Stomach (tissue), 9 donors: ENCODE results near the gene ZNF511. TPM values are rescaled to one million over a fixed set of nuclear protein-coding genes. Genes with fewer than 3 reads are reported as not detected.
"Not testable (repeated sequence)": the region's sequence is repeated elsewhere in the genome, so short reads cannot be mapped to it uniquely, and the experiment has no call there.

Source experiments
- DNase-seq, 2 donors: peaks; one replicate each; pipeline versions ENCODE4 v3.0.0 to v3.0.0-alpha.2; 2013 to 2019
- H3K27ac ChIP-seq, 5 donors: fragments of 200-600 bp in 4 of 5; sonication (generic) in 4 of 5; one replicate each; pipeline ENCODE4 v1.5.1; 2013 to 2019; ENCODE audit warnings: mild to moderate bottlenecking in 1 of 5, moderate library complexity in 1 of 5
- H3K27me3 ChIP-seq, 3 donors: fragments of 200-600 bp; sonication (generic); one replicate each; pipeline ENCODE4 v1.5.1; 2017 to 2019; ENCODE audit warnings: mixed run types in 1 of 3
- H3K36me3 ChIP-seq, 4 donors: fragments of 200-600 bp; sonication (generic); 1 replicate in 3 of 4; 2 replicates in 1 of 4; pipeline ENCODE4 v1.5.1; 2016 to 2019
- H3K4me1 ChIP-seq, 4 donors: fragments of 200-600 bp; sonication (generic); one replicate each; pipeline ENCODE4 v1.5.1; 2016 to 2019
- H3K4me3 ChIP-seq, 4 donors: fragments of 200-600 bp; sonication (generic) in 3 of 4; one replicate each; pipeline ENCODE4 v1.5.1; 2016 to 2019; ENCODE audit warnings: mild to moderate bottlenecking in 1 of 4
- H3K9me3 ChIP-seq, 4 donors: fragments of 200-600 bp; sonication (generic); one replicate each; pipeline ENCODE4 v1.5.1; 2016 to 2019
- CTCF ChIP-seq, 7 experiments: fragments of 450-650 bp in 4 of 7; fragments of 200-600 bp in 3 of 7; sonication (generic) in 3 of 7; IDR thresholded peaks; one replicate each; pipeline ENCODE4 v1.5.1; 2016 to 2019; ENCODE audit warnings: antibody characterized with exemption in 7 of 7, control low read depth in 2 of 7, mild to moderate bottlenecking in 1 of 7
- EP300 ChIP-seq: sonication (generic); formaldehyde crosslinking; IDR thresholded peaks from one replicate; pipeline ENCODE4 v1.6.1; 2017; ENCODE audit warnings: antibody characterized with exemption
- POLR2A ChIP-seq, 4 donors: fragments of 450-650 bp; IDR thresholded peaks; one replicate each; pipeline ENCODE4 v1.6.1; 2016; ENCODE audit warnings: antibody characterized with exemption in 4 of 4, control low read depth in 2 of 4, mild to moderate bottlenecking in 1 of 4, moderate library complexity in 1 of 4
- POLR2AphosphoS5 ChIP-seq, 3 donors: sonication (generic); formaldehyde crosslinking; IDR thresholded peaks; one replicate each; pipeline ENCODE4 v1.6.1; 2016; ENCODE audit warnings: antibody characterized with exemption in 3 of 3
- WGBS, 5 donors: extraction: QIAGEN DNeasy Blood & Tissue Kit in 3 of 5; methylation state at CpG; one replicate each; pipeline versions ENCODE4 v1.1.5 to v1.1.7; 2013 to 2018; 5-methylcytosine and 5-hydroxymethylcytosine counted together
- intact Hi-C: fragments of 100-400 bp; cut with DNase I; formaldehyde crosslinking; loops from one replicate; pipeline ENCODE4 v1.15.1; 2023; ENCODE audit warnings: low total_unique reads
- polyA plus RNA-seq, 3 donors: library from polyadenylated mRNA; stranded (reverse); fragments of 200-250 nt; gene quantifications; one replicate each; pipeline ENCODE4 v1.2.3, GENCODE V29; 2013
- total RNA-seq, 5 donors: library from RNA; depleted of rRNA; stranded (reverse); fragments of >200 nt; gene quantifications; one replicate each; pipeline versions ENCODE4 v1.1.0 to v1.2.3, GENCODE V29; 2014 to 2016
- donor health status: healthy with polysubstance abuse.
- donor health status: Bipolar disorder and iron deficiency.
- donor health status: healthy.

ZNF511 gene
- total and polyA plus RNA-seq, 8 donors: 12.7 to 82.1 (median 55.9) TPM

- Histone ChIP-seq H3K9me3 (no peaks in the 10 kb centered on the region), H3K4me1 (peaks cover 0 to 14% (median 6%) of the 10 kb centered on the region in 4 donors), H3K4me3 (no peak overlapping the region), H3K36me3 (peaks cover 9 to 26% (median 26%) of the 10 kb centered on the region in 4 donors), H3K27ac (no peak overlapping the region), H3K27me3 (peaks cover 0 to 23% (median 7%) of the 10 kb centered on the region in 3 donors)
- WGBS, 5 donors: 80 to 90% (median 86%) methylated on average over 5 of the region's 5 CpGs
- no peak for DNase-seq
- intact Hi-C loops: no loop called here
- TF ChIP-seq POLR2A (IDR thresholded peaks at IDR 0.05) (no peak), POLR2AphosphoS5 (IDR thresholded peaks at IDR 0.05) (no peak), CTCF (IDR thresholded peaks at IDR 0.05) (no peak), EP300 (no peak)
Observed at GRCh38 chr10:133315847-133316246, 7.1 kb downstream of the ZNF511 start.

- H3K27me3 ChIP-seq: peaks cover 0 to 27% (median 7%) of the 10 kb centered on the region in 3 donors
- no peak overlapping the region for H3K27ac ChIP-seq
- TF ChIP-seq POLR2AphosphoS5 (IDR thresholded peaks at IDR 0.05) (no peak), POLR2A (IDR thresholded peaks at IDR 0.05) (no peak), EP300 (no peak), CTCF (IDR thresholded peaks at IDR 0.05) (no peak)
- WGBS, 5 donors: 77 to 94% (median 87%) methylated on average over 5 to 9 of the region's 9 CpGs
- intact Hi-C loops: no loop called here
- H3K4me3 ChIP-seq: no peak overlapping the region
- H3K9me3 ChIP-seq: no peaks in the 10 kb centered on the region
- H3K36me3 ChIP-seq: peaks cover 9 to 22% (median 21%) of the 10 kb centered on the region in 4 donors
- H3K4me1 ChIP-seq: peaks cover 0 to 14% (median 6%) of the 10 kb centered on the region in 4 donors
- no peak for DNase-seq
Observed at GRCh38 chr10:133316266-133316665, 7.6 kb downstream of the ZNF511 start.

GRCh38 chr10:133316732-133317131, 8.0 kb downstream of the ZNF511 start:
- Histone ChIP-seq H3K4me3 (no peak overlapping the region), H3K36me3 (peaks cover 9 to 17% (median 17%) of the 10 kb centered on the region in 4 donors), H3K4me1 (peaks cover 0 to 14% (median 6%) of the 10 kb centered on the region in 4 donors), H3K27me3 (peaks cover 0 to 30% (median 7%) of the 10 kb centered on the region in 3 donors), H3K9me3 (no peaks in the 10 kb centered on the region), H3K27ac (no peak overlapping the region)
- WGBS, 5 donors: 84 to 92% (median 88%) methylated on average over 7 of the region's 7 CpGs
- DNase-seq: no peak
- intact Hi-C loops: no loop called here
- TF ChIP-seq POLR2A (IDR thresholded peaks at IDR 0.05) (no peak), POLR2AphosphoS5 (IDR thresholded peaks at IDR 0.05) (no peak), EP300 (no peak), CTCF (IDR thresholded peaks at IDR 0.05) (no peak)

GRCh38 chr10:133318494-133319127, 9.9 kb downstream of the ZNF511 start:
- DNase-seq: peak; percentile 74 to 87
- H3K9me3 ChIP-seq: no peaks in the 10 kb centered on the region

GRCh38 chr10:133320852-133321422, 12.2 kb downstream of the ZNF511 start:
- H3K4me3 ChIP-seq, H3K36me3 ChIP-seq, H3K9me3 ChIP-seq, H3K27ac ChIP-seq, intact Hi-C loops, DNase-seq: not testable (repeated sequence)
- 87 to 96% (median 93%) methylated on average over 6 of the region's 6 CpGs for WGBS, 5 donors
- H3K4me1 ChIP-seq: peaks cover 22 to 30% (median 25%) of the 10 kb centered on the region in 4 donors
- peaks cover 0 to 52% (median 23%) of the 10 kb centered on the region in 3 donors for H3K27me3 ChIP-seq

More at GRCh38 chr10:133318494-133319127, 9.9 kb downstream of the ZNF511 start:
- TF ChIP-seq POLR2A (IDR thresholded peaks at IDR 0.05) (no peak), POLR2AphosphoS5 (IDR thresholded peaks at IDR 0.05) (no peak), CTCF (IDR thresholded peaks at IDR 0.05) (peak in 4 of 7 experiments; percentile 56 to 72 (median 64))
- WGBS, 5 donors: 0 to 13% (median 9%) methylated on average over 8 to 51 of the region's 51 CpGs
- peaks cover 0 to 14% (median 6%) of the 10 kb centered on the region in 4 donors for H3K4me1 ChIP-seq
- H3K27me3 ChIP-seq: peaks cover 0 to 30% (median 7%) of the 10 kb centered on the region in 3 donors
- peak overlapping the region; percentile 31 to 36 (median 34) for H3K4me3 ChIP-seq
- intact Hi-C loops: no loop called here
- H3K27ac ChIP-seq: no peak overlapping the region
- H3K36me3 ChIP-seq: no peaks in the 10 kb centered on the region

GRCh38 chr10:133322064-133322709, 13.5 kb downstream of the ZNF511 start:
- intact Hi-C loops, DNase-seq, H3K27ac ChIP-seq, H3K36me3 ChIP-seq, H3K4me3 ChIP-seq, H3K9me3 ChIP-seq: not testable (repeated sequence)
- 80 to 88% (median 82%) methylated on average over 11 to 13 of the region's 14 CpGs for WGBS, 5 donors
- Histone ChIP-seq H3K4me1 (peaks cover 25 to 34% (median 28%) of the 10 kb centered on the region in 4 donors), H3K27me3 (peaks cover 7 to 64% (median 36%) of the 10 kb centered on the region in 3 donors)
